Muscle of leg (tissue), 11 donors: ENCODE data around the gene SLC25A48. TPM values are rescaled to one million over a fixed set of nuclear protein-coding genes. Genes with fewer than 3 reads are reported as not detected.

Experiments
- DNase-seq: peaks from one replicate; pipeline ENCODE4 v3.0.0; 2013
- H3K27ac ChIP-seq: one replicate; pipeline ENCODE4 v1.5.1; 2013; ENCODE audit warnings: mild to moderate bottlenecking, low read length, control low read depth
- H3K27me3 ChIP-seq: one replicate; pipeline ENCODE4 v1.6.1; 2013; ENCODE audit warnings: low read length; ENCODE audit not compliant: control insufficient read depth, insufficient read depth
- H3K36me3 ChIP-seq: one replicate; pipeline ENCODE4 v1.6.1; 2013; ENCODE audit warnings: low read length; ENCODE audit not compliant: control insufficient read depth, insufficient read depth
- H3K4me1 ChIP-seq: one replicate; pipeline ENCODE4 v1.6.1; 2013; ENCODE audit warnings: low read length; ENCODE audit not compliant: control insufficient read depth, insufficient read depth
- H3K4me3 ChIP-seq: one replicate; pipeline ENCODE4 v1.5.1; 2013; ENCODE audit warnings: low read length, control low read depth
- H3K9me3 ChIP-seq: replicated peaks from 2 replicates; pipeline ENCODE4 v1.6.1; 2013; ENCODE audit warnings: low read depth, low read length; ENCODE audit not compliant: control insufficient read depth
- WGBS: methylation state at CpG from one replicate; pipeline ENCODE4 v1.1.5; 2013; ENCODE audit warnings: missing lambda C conversion rate; ENCODE audit not compliant: insufficient coverage; 5-methylcytosine and 5-hydroxymethylcytosine counted together
- polyA plus RNA-seq, 8 donors: library from polyadenylated mRNA; unstranded; fragments of 120-200 nt; gene quantifications; one replicate each; pipeline versions ENCODE4 v1.2.1 to v1.2.3, GENCODE V29; 2013; ENCODE audit warnings: inconsistent platforms in 1 of 8, low replicate concordance in 1 of 8; ENCODE audit not compliant: insufficient read length in 8 of 8, insufficient read depth in 1 of 8
- total RNA-seq: library from RNA; stranded (reverse); fragments of 120-200 nt; gene quantifications from one replicate; pipeline ENCODE4 v1.2.4, GENCODE V29; 2013

Gene SLC25A48
- total and polyA plus RNA-seq, 9 donors, result 0.18 to 1.7 (median 0.46) TPM

- Histone ChIP-seq H3K27ac (no peak overlapping the region), H3K4me3 (no peak overlapping the region), H3K4me1 (peaks cover 11% of the 10 kb centered on the region), H3K9me3 (no peaks in the 10 kb centered on the region), H3K36me3 (no peaks in the 10 kb centered on the region), H3K27me3 (no peaks in the 10 kb centered on the region)
- WGBS, result 90% methylated on average over 2 of the region's 2 CpGs
- DNase-seq, result no peak
Measured at GRCh38 chr5:135822286-135822685, 12.2 kb upstream of the SLC25A48 start.

- H3K4me3 ChIP-seq, result no peak overlapping the region
- no peaks in the 10 kb centered on the region for H3K36me3 ChIP-seq
- H3K27me3 ChIP-seq, result no peaks in the 10 kb centered on the region
- peaks cover 11% of the 10 kb centered on the region for H3K4me1 ChIP-seq
- 94% methylated on average over 4 of the region's 4 CpGs for WGBS
- H3K9me3 ChIP-seq, result no peaks in the 10 kb centered on the region
- no peak for DNase-seq
- H3K27ac ChIP-seq, result no peak overlapping the region
Measured at GRCh38 chr5:135822959-135823358, 11.5 kb upstream of the SLC25A48 start.

- DNase-seq, result no peak
- Histone ChIP-seq H3K27ac (no peak overlapping the region), H3K36me3 (no peaks in the 10 kb centered on the region), H3K9me3 (no peaks in the 10 kb centered on the region), H3K27me3 (peaks cover 4% of the 10 kb centered on the region), H3K4me3 (no peak overlapping the region), H3K4me1 (peaks cover 11% of the 10 kb centered on the region)
- WGBS, result 100% methylated on average over 1 of the region's 1 CpG
Measured at GRCh38 chr5:135823881-135824280, 10.6 kb upstream of the SLC25A48 start.

- Histone ChIP-seq H3K27me3 (peaks cover 4% of the 10 kb centered on the region), H3K27ac (no peak overlapping the region), H3K9me3 (no peaks in the 10 kb centered on the region), H3K4me3 (no peak overlapping the region), H3K36me3 (no peaks in the 10 kb centered on the region), H3K4me1 (peaks cover 11% of the 10 kb centered on the region)
- no peak for DNase-seq
- WGBS, result 80% methylated on average over 4 of the region's 7 CpGs
Measured at GRCh38 chr5:135824541-135825041, 9.9 kb upstream of the SLC25A48 start.

- Histone ChIP-seq H3K9me3 (no peaks in the 10 kb centered on the region), H3K36me3 (no peaks in the 10 kb centered on the region), H3K27me3 (peaks cover 12% of the 10 kb centered on the region), H3K4me3 (no peak overlapping the region), H3K4me1 (peaks cover 19% of the 10 kb centered on the region), H3K27ac (no peak overlapping the region)
- WGBS, result 80% methylated on average over 11 of the region's 12 CpGs
- DNase-seq, result no peak
Measured at GRCh38 chr5:135825373-135826220, 8.9 kb upstream of the SLC25A48 start.

GRCh38 chr5:135826221-135826525 is 8.3 kb upstream of the SLC25A48 start:
- Histone ChIP-seq H3K36me3 (no peaks in the 10 kb centered on the region), H3K4me1 (peaks cover 20% of the 10 kb centered on the region), H3K4me3 (no peak overlapping the region), H3K27ac (no peak overlapping the region), H3K9me3 (no peaks in the 10 kb centered on the region), H3K27me3 (peaks cover 17% of the 10 kb centered on the region)
- WGBS, result no CpG with 5 or more reads among the region's 3 CpGs
- no peak for DNase-seq

GRCh38 chr5:135826994-135827671 is 7.3 kb upstream of the SLC25A48 start:
- Histone ChIP-seq H3K4me3 (no peak overlapping the region), H3K27ac (no peak overlapping the region), H3K9me3 (no peaks in the 10 kb centered on the region), H3K36me3 (no peaks in the 10 kb centered on the region), H3K27me3 (peaks cover 26% of the 10 kb centered on the region), H3K4me1 (peaks cover 11% of the 10 kb centered on the region)
- 61% methylated on average over 3 of the region's 8 CpGs for WGBS
- no peak for DNase-seq

- DNase-seq, result no peak
- WGBS, result 64% methylated on average over 7 of the region's 10 CpGs
- no peak overlapping the region for H3K4me3 ChIP-seq
Measured at GRCh38 chr5:135827965-135828781, 6.3 kb upstream of the SLC25A48 start.

GRCh38 chr5:135828782-135829127 is 5.7 kb upstream of the SLC25A48 start:
- Histone ChIP-seq H3K4me3 (no peak overlapping the region), H3K27me3 (peaks cover 42% of the 10 kb centered on the region), H3K36me3 (no peaks in the 10 kb centered on the region), H3K27ac (no peak overlapping the region), H3K4me1 (peaks cover 9% of the 10 kb centered on the region), H3K9me3 (no peaks in the 10 kb centered on the region)
- no peak for DNase-seq
- WGBS, result 81% methylated on average over 2 of the region's 2 CpGs

More at GRCh38 chr5:135827965-135828781, 6.3 kb upstream of the SLC25A48 start:
- no peaks in the 10 kb centered on the region for H3K36me3 ChIP-seq
- no peaks in the 10 kb centered on the region for H3K9me3 ChIP-seq
- H3K4me1 ChIP-seq, result peaks cover 9% of the 10 kb centered on the region
- H3K27me3 ChIP-seq, result peaks cover 37% of the 10 kb centered on the region
- H3K27ac ChIP-seq, result no peak overlapping the region

- Histone ChIP-seq H3K27me3 (peaks cover 46% of the 10 kb centered on the region), H3K4me1 (peaks cover 11% of the 10 kb centered on the region), H3K27ac (no peak overlapping the region), H3K4me3 (no peak overlapping the region), H3K36me3 (no peaks in the 10 kb centered on the region), H3K9me3 (no peaks in the 10 kb centered on the region)
- DNase-seq, result no peak
- WGBS, result 65% methylated on average over 4 of the region's 7 CpGs
Measured at GRCh38 chr5:135829179-135829578, 5.3 kb upstream of the SLC25A48 start.
